Endometrial microvascular endothelial cells (primary cell): ENCODE measurements around the gene GTF3C4. TPM values are rescaled to one million over a fixed set of nuclear protein-coding genes. Genes with fewer than 3 reads are reported as not detected.
"Not testable (repeated sequence)": the region's sequence is repeated elsewhere in the genome, so short reads cannot be mapped to it uniquely, and the experiment has no call there.

Experiments used
- in situ Hi-C: cut with HindIII; loops from 2 replicates; pipeline ENCODE4 v1.10.0; 2017; ENCODE audit warnings: low sequenced_read_pairs, low pct_unique_long_range_greater_than_20kb; ENCODE audit errors: inconsistent ontology term
- total RNA-seq: library from RNA; depleted of rRNA; stranded (reverse); fragments of >200 nt; gene quantifications from one replicate; pipeline ENCODE4 v1.2.3, GENCODE V29; 2015; ENCODE audit errors: inconsistent ontology term

The GTF3C4 gene
- total RNA-seq, 1 donor from 2014 or later: 16.3 TPM

- in situ Hi-C loops: no loop called here
Measured at GRCh38 chr9:132679946-132680625, 9.8 kb downstream of the GTF3C4 start.

- in situ Hi-C loops: no loop called here
Measured at GRCh38 chr9:132681561-132681960, 11.3 kb downstream of the GTF3C4 start.

DNA sequence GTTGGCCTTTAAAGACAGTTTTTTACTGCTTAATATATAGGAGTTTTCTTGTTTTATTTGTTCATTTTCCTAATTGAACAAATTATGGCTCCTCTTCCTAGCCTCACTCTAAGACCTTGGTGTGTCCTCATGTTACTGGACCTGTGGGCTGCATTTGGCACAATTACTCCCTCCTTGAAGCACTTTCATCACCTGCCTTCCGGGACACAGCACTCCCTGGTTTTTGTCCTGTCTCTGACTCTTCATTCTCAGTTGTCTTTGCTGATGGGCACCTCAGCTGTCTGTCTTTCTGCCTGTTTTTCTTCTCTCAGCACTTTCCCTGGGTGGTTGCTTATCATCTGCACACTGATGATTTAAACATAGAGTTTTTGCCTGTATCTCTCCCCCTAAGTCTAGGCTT is 13.6 kb downstream of the GTF3C4 start:
- in situ Hi-C loops: no loop called here

- in situ Hi-C loops: no loop called here
Measured at GRCh38 chr9:132690696-132691095, 20.4 kb downstream of the GTF3C4 start.

DNA sequence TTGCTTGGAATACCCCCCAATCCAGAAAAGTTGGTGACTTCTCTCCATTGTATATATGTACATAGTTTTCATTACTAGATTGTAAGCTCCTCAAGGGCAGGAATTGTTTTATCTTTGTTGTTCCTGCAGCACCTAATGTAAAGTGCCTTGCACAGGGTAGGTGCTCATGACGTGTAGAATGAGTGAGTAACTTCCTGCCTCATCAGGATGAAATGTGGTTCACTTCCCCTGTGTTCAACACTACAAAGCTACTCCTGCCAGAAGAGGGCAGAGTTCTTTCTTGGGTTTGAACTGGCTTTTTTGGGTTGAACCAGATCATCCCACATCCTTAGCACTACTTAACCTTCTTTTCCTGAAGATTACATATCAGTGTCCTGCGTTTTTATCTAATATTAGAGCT is 23.9 kb downstream of the GTF3C4 start:
- in situ Hi-C loops: no loop called here

DNA sequence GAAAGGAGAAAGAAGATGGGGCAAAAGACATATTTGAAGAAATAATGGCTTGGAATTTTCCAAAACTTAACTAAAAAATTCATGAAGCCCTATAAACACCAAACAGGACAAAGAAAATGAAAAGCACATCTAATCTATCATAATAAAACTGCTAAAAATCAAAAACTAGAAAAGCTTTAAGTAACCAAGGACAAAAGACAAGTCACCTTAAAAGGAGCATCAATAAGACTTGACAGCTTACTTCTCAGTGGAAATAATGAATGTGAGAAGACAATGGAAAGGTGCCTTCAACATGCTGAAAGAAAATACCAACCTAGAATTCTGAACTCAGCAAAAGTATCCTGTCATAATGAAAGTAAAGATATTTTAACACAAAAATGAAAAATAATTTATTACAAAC is 27.0 kb downstream of the GTF3C4 start:
- in situ Hi-C loops: no loop called here

GRCh38 chr9:132698989-132699388 is 28.7 kb downstream of the GTF3C4 start:
- in situ Hi-C loops: no loop called here

GRCh38 chr9:132699956-132700355 is 29.7 kb downstream of the GTF3C4 start:
- in situ Hi-C loops: no loop called here

DNA sequence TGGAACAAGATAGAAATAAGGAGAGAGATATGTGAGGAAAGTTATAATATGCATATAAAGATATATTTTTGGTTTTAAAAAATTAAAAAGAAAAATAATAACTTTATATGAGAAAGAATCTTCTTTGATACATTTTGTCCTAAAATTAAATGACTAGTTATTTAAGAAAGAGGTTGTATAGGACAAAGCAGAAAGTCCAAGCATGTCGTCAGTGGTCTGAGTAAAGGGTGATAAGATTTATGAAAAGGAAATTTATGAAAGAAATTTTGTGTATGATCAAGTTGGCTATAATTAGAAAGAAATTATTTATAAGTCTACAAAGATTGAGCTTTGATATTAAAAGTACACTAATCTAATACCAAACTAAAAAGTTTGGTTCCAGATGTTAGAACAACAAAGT is 32.0 kb downstream of the GTF3C4 start:
- in situ Hi-C loops: no loop called here

GRCh38 chr9:132703336-132703735 is 33.1 kb downstream of the GTF3C4 start:
- in situ Hi-C loops: no loop called here

DNA sequence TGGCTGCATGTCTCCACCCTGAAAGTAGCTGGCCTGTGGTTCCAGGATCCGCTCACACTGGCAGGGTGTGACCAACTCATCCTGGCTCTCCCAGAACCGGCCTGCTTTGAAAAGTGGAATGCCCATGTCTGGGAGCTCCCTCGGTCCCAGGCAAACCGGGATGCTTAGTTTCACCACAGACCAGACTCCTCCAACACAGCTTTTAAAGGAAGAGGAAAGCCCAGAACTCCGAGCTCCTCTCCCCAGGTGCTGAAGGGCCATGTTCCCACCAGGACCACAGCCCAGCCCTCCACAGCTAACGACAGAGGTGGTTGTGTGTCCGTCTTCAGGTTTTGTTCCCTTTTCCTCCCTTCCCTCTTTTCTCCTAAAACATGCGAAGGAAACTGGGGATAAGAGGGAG is 38.0 kb downstream of the GTF3C4 start:
- in situ Hi-C loops: no loop called here

DNA sequence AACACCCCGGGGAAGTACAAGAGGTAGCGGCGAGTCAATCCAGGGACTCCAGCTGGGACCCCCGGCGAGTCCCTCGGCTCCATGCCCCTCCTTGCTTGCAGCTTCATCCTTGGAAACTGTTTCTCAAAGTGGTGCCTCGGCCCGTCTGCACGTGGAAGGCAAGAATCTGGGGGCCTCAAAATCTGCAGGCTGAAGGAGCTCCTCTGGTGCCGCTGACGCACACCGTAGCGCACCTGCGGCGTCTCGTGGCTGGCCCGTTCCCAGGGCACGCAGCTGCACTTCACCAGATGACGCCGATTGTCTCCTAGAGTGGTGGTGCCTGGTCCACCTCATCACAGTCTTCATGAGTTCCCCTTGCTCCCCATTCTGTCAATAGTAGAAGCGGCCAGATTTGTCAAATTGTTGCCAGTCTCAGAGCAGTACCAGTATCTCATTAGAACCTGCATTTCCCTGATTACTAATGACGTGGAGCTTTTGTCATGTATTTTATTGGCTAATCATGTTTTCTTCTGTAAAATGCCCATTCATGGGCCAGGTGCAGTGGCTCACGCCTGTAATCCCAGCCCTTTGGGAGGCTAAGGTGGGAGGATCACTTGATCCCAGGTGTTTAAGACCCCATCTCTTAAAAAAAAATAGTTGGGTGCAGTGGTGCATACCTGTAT is 38.6 kb downstream of the GTF3C4 start:
- in situ Hi-C loops: no loop called here

DNA sequence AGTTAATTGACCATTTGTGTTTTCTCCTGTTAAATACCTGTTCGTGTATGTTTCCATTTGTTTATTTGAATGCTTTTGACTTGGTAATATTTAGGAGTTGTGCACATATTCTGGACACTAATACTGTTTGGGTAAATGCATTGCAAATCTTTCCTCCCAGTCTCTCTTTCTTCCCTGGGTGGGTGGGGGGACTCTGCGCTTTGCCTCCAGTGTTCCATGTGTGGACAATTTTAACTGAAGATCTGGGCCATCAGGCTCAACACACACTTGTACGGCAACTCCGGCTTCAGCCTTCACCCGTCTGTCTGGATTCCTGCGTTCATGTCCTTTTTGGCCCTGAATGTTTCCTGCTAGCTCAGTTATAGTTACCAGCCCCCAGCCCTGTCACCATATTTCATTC is 40.1 kb downstream of the GTF3C4 start:
- in situ Hi-C loops: no loop called here

DNA sequence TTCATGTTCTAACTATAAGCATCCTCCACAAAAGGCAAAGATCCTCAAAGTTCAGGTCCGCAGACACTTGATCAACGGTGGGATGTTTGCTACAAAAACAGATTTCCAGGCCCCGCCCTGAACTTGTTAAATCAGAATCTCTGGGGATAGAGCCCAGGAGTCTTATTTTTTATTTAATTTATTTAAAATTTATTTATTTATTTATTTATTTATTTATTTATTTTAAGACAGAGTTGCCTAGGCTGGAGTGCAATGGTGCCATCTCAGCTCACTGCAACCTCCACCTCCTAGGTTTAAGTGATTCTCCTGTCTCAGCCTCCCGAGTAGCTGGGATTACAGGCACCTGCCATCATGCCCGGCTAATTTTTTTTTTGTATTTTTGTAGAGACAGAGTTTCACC is 40.9 kb downstream of the GTF3C4 start:
- in situ Hi-C loops: not testable (repeated sequence)

GRCh38 chr9:132711846-132712245 is 41.6 kb downstream of the GTF3C4 start:
- in situ Hi-C loops: no loop called here

GRCh38 chr9:132712753-132713152 is 42.5 kb downstream of the GTF3C4 start:
- in situ Hi-C loops: no loop called here

DNA sequence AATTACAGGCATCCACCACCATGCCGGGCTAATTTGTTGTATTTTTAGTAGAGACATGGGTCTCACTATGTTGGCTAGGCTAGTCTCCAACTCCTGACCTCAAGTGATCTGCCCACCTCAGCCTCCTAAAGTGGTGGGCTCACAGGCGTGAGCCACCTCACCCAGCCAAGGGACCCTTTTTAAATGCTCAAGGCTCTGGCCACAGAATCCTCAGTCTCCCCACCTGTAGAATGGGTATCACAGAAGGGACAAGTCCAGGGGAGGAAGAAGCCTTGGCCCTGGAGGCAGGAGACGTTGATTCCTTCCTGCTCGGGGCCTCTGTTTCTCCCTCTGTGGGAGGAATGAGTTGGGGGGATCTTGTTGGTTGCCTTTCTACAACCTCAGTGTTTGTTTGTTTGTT is 45.7 kb downstream of the GTF3C4 start:
- in situ Hi-C loops: no loop called here

DNA sequence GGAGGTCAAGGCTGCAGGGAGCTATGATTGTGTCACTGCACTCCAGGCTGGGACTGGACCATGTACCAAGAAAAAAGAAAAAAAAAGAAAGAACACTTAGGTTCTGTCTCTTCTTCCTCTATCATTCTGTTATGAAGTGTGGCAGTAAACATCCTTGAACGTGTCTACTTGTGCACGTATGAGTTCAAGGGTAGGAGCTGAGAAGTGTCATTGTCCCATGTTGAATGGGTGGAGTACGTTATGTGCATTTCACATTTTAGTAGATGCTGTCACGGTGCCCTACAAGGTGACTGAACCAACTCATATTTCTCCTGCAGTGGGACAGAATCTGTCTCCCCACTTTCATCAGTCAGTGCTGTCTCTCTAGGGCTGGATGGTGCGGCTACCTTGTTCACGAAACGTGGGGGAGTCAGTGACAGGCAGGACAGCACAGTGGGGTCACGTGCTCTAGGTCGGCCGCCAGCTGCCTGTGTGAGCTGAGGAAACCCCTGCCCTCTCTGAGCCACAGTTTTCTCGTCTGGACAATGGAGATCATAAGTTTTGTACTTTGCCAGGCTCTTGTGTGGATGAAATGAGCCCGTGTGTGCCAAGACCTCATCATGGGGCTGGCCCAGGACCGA is 47.2 kb downstream of the GTF3C4 start:
- in situ Hi-C loops: no loop called here

DNA sequence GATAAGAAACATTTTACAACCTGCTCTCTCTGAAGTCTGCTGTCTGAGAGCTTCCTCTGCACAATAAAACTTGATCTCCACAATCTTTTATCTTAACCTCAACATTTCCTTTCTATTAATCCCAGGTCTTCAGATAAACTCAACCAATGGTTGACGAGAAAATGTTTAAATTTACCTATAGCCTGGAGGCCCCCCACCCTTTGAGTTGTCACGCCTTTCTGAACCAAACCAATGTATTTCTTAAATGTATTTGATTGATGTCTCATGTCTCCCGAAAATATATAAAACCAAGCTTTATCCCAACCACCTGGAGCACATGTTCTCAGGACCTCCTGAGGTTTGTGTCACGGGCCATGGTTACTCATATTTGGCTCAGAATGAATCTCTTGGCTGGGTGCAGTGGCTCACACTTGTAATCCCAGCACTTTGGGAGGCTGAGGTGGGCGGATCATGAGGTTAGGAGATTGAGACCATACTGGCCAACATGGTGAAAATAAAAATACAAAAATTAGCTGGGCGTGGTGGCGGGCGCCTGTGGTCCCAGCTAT is 48.2 kb downstream of the GTF3C4 start:
- in situ Hi-C loops: not testable (repeated sequence)

GRCh38 chr9:132721661-132722060 is 51.4 kb downstream of the GTF3C4 start:
- in situ Hi-C loops: no loop called here
